ENCODE measurements around the gene KRT77.
"Not testable (repeated sequence)": the region's sequence is repeated elsewhere in the genome, so short reads cannot be mapped to it uniquely, and the experiment has no call there.

The KRT77 gene

GRCh38 chr12:52673713-52674432 lies 29.5 kb downstream of the KRT77 start:
- DNase-seq = no peak

GRCh38 chr12:52673217-52673616 lies 30.1 kb downstream of the KRT77 start:
- no peak for DNase-seq

GRCh38 chr12:52672321-52672933 lies 30.9 kb downstream of the KRT77 start:
- DNase-seq = no peak

GRCh38 chr12:52670961-52671360 lies 32.4 kb downstream of the KRT77 start:
- DNase-seq = no peak

GRCh38 chr12:52670506-52670905 lies 32.8 kb downstream of the KRT77 start:
- no peak for DNase-seq

- not testable (repeated sequence) for DNase-seq
These were observed 33.4 kb downstream of the KRT77 start for GRCh38 chr12:52669941-52670340.

- no peak for DNase-seq
These were observed 33.9 kb downstream of the KRT77 start for GRCh38 chr12:52669426-52669825.

- DNase-seq = no peak
These were observed 35.4 kb downstream of the KRT77 start for GRCh38 chr12:52667931-52668330.

- no peak for DNase-seq
These were observed 35.8 kb downstream of the KRT77 start for GRCh38 chr12:52667509-52667908.

- DNase-seq = no peak
These were observed 36.9 kb downstream of the KRT77 start for GRCh38 chr12:52666471-52666870.

- DNase-seq = no peak
These were observed 39.9 kb downstream of the KRT77 start for GRCh38 chr12:52663420-52663819.

- DNase-seq = no peak
These were observed 40.5 kb downstream of the KRT77 start for GRCh38 chr12:52662918-52663229.

- DNase-seq = no peak
These were observed 41.0 kb downstream of the KRT77 start for GRCh38 chr12:52662093-52662917.

- no peak for DNase-seq
These were observed 41.7 kb downstream of the KRT77 start for GRCh38 chr12:52661668-52662067.

GRCh38 chr12:52660934-52661499 lies 42.3 kb downstream of the KRT77 start:
- no peak for DNase-seq

GRCh38 chr12:52659951-52660350 lies 43.4 kb downstream of the KRT77 start:
- no peak for DNase-seq

GRCh38 chr12:52659395-52659794 lies 43.9 kb downstream of the KRT77 start:
- no peak for DNase-seq

- no peak for DNase-seq
These were observed 45.1 kb downstream of the KRT77 start for GRCh38 chr12:52658196-52658595.

GRCh38 chr12:52657250-52657902 lies 45.9 kb downstream of the KRT77 start:
- no peak for DNase-seq

GRCh38 chr12:52656616-52657015 lies 46.7 kb downstream of the KRT77 start:
- DNase-seq = no peak

GRCh38 chr12:52655720-52656124 lies 47.6 kb downstream of the KRT77 start:
- no peak for DNase-seq

- no peak for DNase-seq
These were observed 48.1 kb downstream of the KRT77 start for GRCh38 chr12:52655251-52655650.

GRCh38 chr12:52651726-52652261 lies 51.5 kb downstream of the KRT77 start, which contains the start of gene KRT2:
TSS of gene KRT2 (minus strand) at chr12:52652211. CDS start at chr12:52652142, 69 bp downstream.
- no peak for DNase-seq

Data from NCI-H510A treated with DMSO at 0.1 percent for 48 hours (cell line).